SK-N-SH treated with all-trans-retinoic acid at 6 μM for 48 hours (cell line): ENCODE measurements around the gene SNAP25.
A peak's percentile ranks its signal among the peaks of the same experiment; 100 is the strongest.

Experiments used
- ATAC-seq: fragments of 200-7000 bp; cut with Tn5 transposase; 3 replicates; pipeline ENCODE4 v1.9.1; 2020; ENCODE audit warnings: mild to moderate bottlenecking, moderate library complexity
- BACH2 ChIP-seq: fragments of 250-450 bp; sonication (Bioruptor Pico); IDR thresholded peaks from 2 replicates; pipeline ENCODE4 v1.9.0; 2021; ENCODE audit warnings: mild to moderate bottlenecking, borderline replicate concordance
- CREB5 ChIP-seq: fragments of 250-450 bp; sonication (Bioruptor Pico); IDR thresholded peaks from 2 replicates; pipeline ENCODE4 v1.5.1; 2020; ENCODE audit warnings: low read depth, mild to moderate bottlenecking, moderate library complexity
- CSDC2 ChIP-seq: fragments of 250-450 bp; sonication (Bioruptor Pico); IDR thresholded peaks from 2 replicates; pipeline ENCODE4 v1.5.0; 2020; ENCODE audit warnings: mild to moderate bottlenecking, moderate library complexity
- CSRNP3 ChIP-seq: fragments of 250-450 bp; sonication (Bioruptor Pico); IDR thresholded peaks from 2 replicates; pipeline ENCODE4 v1.5.1; 2021; ENCODE audit warnings: mild to moderate bottlenecking, moderate library complexity
- ESRRG ChIP-seq: fragments of 250-450 bp; sonication (Bioruptor Pico); IDR thresholded peaks from 2 replicates; pipeline ENCODE4 v1.6.1; 2021; ENCODE audit warnings: mild to moderate bottlenecking
- GLIS3 ChIP-seq: fragments of 250-450 bp; sonication (Bioruptor Pico); IDR thresholded peaks from 2 replicates; pipeline ENCODE4 v1.5.0; 2020; ENCODE audit warnings: mild to moderate bottlenecking, moderate library complexity
- ISL1 ChIP-seq: fragments of 250-450 bp; sonication (Bioruptor Pico); IDR thresholded peaks from 2 replicates; pipeline ENCODE4 v2.1.2; 2022; ENCODE audit warnings: mild to moderate bottlenecking, moderate library complexity
- OSR1 ChIP-seq: fragments of 250-450 bp; sonication (Bioruptor Pico); IDR thresholded peaks from 2 replicates; pipeline ENCODE4 v1.8.0; 2022; ENCODE audit warnings: moderate library complexity, mild to moderate bottlenecking, inconsistent platforms
- PATZ1 ChIP-seq: fragments of 250-450 bp; sonication (Bioruptor Pico); IDR thresholded peaks from 2 replicates; pipeline ENCODE4 v1.8.0; 2020; ENCODE audit warnings: mild to moderate bottlenecking, moderate library complexity, borderline replicate concordance
- POU6F1 ChIP-seq: fragments of 250-450 bp; sonication (Bioruptor Pico); IDR thresholded peaks from 2 replicates; pipeline ENCODE4 v1.8.0; 2021; ENCODE audit warnings: low read depth, mild to moderate bottlenecking, moderate library complexity, borderline replicate concordance
- PPARA ChIP-seq: fragments of 250-450 bp; sonication (Bioruptor Pico); IDR thresholded peaks from 2 replicates; pipeline ENCODE4 v1.5.0; 2020; ENCODE audit warnings: mild to moderate bottlenecking, borderline replicate concordance
- RARB ChIP-seq: fragments of 250-450 bp; sonication (Bioruptor Pico); IDR thresholded peaks from 2 replicates; pipeline ENCODE4 v1.8.0; 2021; ENCODE audit warnings: mild to moderate bottlenecking, moderate library complexity
- SNAI2 ChIP-seq: fragments of 250-450 bp; sonication (Bioruptor Pico); IDR thresholded peaks from 2 replicates; pipeline ENCODE4 v1.5.0; 2020; ENCODE audit warnings: mild to moderate bottlenecking, moderate library complexity
- TCF4 ChIP-seq: fragments of 250-450 bp; sonication (Bioruptor Pico); IDR thresholded peaks from 2 replicates; pipeline ENCODE4 v1.8.0; 2021; ENCODE audit warnings: mild to moderate bottlenecking, moderate library complexity, borderline replicate concordance
- TOX ChIP-seq: fragments of 250-450 bp; sonication (Bioruptor Pico); IDR thresholded peaks from 2 replicates; pipeline ENCODE4 v1.8.0; 2021; ENCODE audit warnings: mild to moderate bottlenecking, moderate library complexity, borderline replicate concordance
- TSHZ2 ChIP-seq: fragments of 250-450 bp; sonication (Bioruptor Pico); IDR thresholded peaks from 2 replicates; pipeline ENCODE4 v1.5.0; 2020; ENCODE audit warnings: mild to moderate bottlenecking, moderate library complexity
- ZC3H10 ChIP-seq: fragments of 250-450 bp; sonication (Bioruptor Pico); IDR thresholded peaks from 2 replicates; pipeline ENCODE4 v1.5.1; 2021; ENCODE audit warnings: mild to moderate bottlenecking, moderate library complexity
- ZNF565 ChIP-seq: fragments of 450-650 bp; formaldehyde crosslinking; conservative IDR thresholded peaks from 2 replicates; pipeline ENCODE4 v1.5.0; 2020; ENCODE audit warnings: low read depth, mild to moderate bottlenecking, moderate library complexity
- ZNF70 ChIP-seq: fragments of 450-650 bp; formaldehyde crosslinking; IDR thresholded peaks from 2 replicates; pipeline ENCODE4 v1.5.0; 2020; ENCODE audit warnings: mild to moderate bottlenecking, moderate library complexity
- ZNF8 ChIP-seq: fragments of 450-650 bp; formaldehyde crosslinking; IDR thresholded peaks from 2 replicates; pipeline ENCODE4 v1.5.0; 2020; ENCODE audit warnings: mild to moderate bottlenecking, moderate library complexity

SNAP25 gene

GRCh38 chr20:10328897-10329255 is 110.2 kb downstream of the SNAP25 start:
- TF ChIP-seq SNAI2 (CRISPR knock-in tag) (no peak), PATZ1 (CRISPR knock-in tag) (no peak)
- no peak for ATAC-seq

GRCh38 chr20:10329387-10330005 is 110.9 kb downstream of the SNAP25 start:
- ATAC-seq: no peak
- TF ChIP-seq TCF4: peak; percentile 32; the same call in 1 of the 2 replicates
- no peak for TF ChIP-seq SNAI2 (CRISPR knock-in tag)

GRCh38 chr20:10330071-10330470 is 111.4 kb downstream of the SNAP25 start:
- no peak for TF ChIP-seq ZC3H10 (CRISPR knock-in tag)
- no peak for TF ChIP-seq BACH2 (CRISPR knock-in tag)
- no peak for TF ChIP-seq CSDC2 (CRISPR knock-in tag)
- no peak for TF ChIP-seq TSHZ2 (CRISPR knock-in tag)
- no peak for TF ChIP-seq ZNF565 (CRISPR knock-in tag)
- TF ChIP-seq ESRRG: no peak
- TF ChIP-seq GLIS3 (CRISPR knock-in tag): no peak
- no peak for TF ChIP-seq ISL1 (CRISPR knock-in tag)
- TF ChIP-seq TOX (CRISPR knock-in tag): no peak
- no peak for TF ChIP-seq ZNF8 (CRISPR knock-in tag)
- TF ChIP-seq PPARA (CRISPR knock-in tag): no peak
- no peak for TF ChIP-seq OSR1 (CRISPR knock-in tag)
- no peak for TF ChIP-seq POU6F1
- ATAC-seq: no peak

- peak; percentile 59 for ATAC-seq
- TF ChIP-seq GLIS3 (CRISPR knock-in tag) (no peak), PPARA (CRISPR knock-in tag) (no peak), RARB (CRISPR knock-in tag) (no peak), TCF4 (no peak), SNAI2 (CRISPR knock-in tag) (no peak), TOX (CRISPR knock-in tag) (no peak), TSHZ2 (CRISPR knock-in tag) (no peak), OSR1 (CRISPR knock-in tag) (no peak), CSDC2 (CRISPR knock-in tag) (no peak), ZNF8 (CRISPR knock-in tag) (no peak), PATZ1 (CRISPR knock-in tag) (no peak), ESRRG (no peak), ZC3H10 (CRISPR knock-in tag) (no peak), ZNF70 (no peak), CREB5 (CRISPR knock-in tag) (no peak), CSRNP3 (CRISPR knock-in tag) (no peak)
Observed at GRCh38 chr20:10332656-10333415, 114.2 kb downstream of the SNAP25 start.
